HG02763 (cell line): Measurements from ENCODE around the gene MCM6.

ENCODE experiments used
- ATAC-seq: cut with Tn5 transposase; IDR thresholded peaks from one replicate; pipeline ENCODE4 v1.9.1; 2021; ENCODE audit warnings: mild to moderate bottlenecking, moderate library complexity; ENCODE audit not compliant: unreplicated experiment

Gene MCM6

DNA sequence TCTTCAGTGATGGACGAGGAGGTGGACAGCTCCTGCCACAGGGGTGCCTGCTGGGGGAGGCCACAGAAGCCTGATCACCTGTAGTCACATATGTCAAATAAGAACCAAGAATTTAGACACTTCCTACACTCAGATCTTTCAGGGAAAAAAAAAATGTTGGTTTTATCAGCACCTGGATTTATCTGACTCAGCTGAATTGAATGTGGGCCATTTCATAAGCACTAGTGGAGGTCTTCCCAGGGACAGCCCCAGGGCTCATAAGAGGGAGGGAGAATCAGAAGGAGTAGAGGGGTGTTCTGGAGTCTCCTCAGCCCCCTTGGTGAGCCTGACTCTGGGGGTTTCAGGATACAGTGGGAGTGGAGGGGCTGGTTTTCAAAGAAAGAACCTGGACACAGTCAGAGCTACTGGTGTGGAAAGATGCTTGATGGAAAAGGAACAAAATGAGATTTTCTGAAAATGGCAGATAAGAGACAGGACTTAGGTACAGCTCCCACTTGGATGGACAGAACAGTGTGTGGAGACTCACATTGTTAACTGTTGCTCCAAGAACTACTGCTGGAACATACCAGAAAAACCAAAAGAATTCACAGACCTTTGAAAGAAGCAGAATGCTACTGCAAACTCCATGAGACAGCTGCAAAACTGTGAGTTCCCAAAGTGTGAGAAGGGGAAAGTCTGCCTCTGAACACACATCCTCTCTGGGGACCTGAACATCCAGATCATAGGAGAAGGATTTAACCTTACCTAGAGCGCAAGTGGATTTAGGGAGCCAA lies 84.6 kb downstream of the MCM6 start:
- ATAC-seq: no peak

DNA sequence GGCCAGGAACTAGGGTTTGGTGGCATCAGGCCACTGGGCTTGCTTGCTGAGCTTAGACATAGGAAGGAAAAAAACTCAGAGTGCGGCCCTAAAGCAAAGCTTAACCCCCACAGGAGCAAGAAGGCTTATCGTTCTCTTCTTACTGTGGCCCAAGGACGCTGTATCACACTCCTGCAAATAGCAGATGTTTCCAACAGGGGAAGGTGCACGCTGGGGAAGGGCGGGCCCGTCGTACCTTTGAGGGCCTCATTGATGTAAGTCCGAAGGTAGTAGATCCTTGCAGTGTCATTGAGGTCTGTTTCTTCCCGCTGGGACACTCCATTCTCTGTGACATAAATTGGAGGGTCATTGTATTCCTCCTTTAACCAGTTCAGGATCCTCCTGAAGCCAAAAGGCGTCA lies 85.8 kb downstream of the MCM6 start:
- ATAC-seq: no peak
